ENCODE data around the gene FUZ.
A peak's percentile ranks its signal among the peaks of the same experiment; 100 is the strongest.

Gene FUZ

GRCh38 chr19:49786376-49786820 is 26.7 kb downstream of the FUZ start:
- H3K9me3 Mint-ChIP-seq, result no peaks in the 10 kb centered on the region
- ATAC-seq (replicated peaks) (no peak), DNase-seq (no peak)
- peaks cover 40% of the 10 kb centered on the region for H3K36me3 Mint-ChIP-seq (ENCODE audit: insufficient read depth)
- H3K27ac Mint-ChIP-seq, result no peak overlapping the region
- H3K4me1 Mint-ChIP-seq (ENCODE audit: low read depth in 2 of 2), result peaks cover 11 to 13% of the 10 kb centered on the region in 2 donors
- no peaks in the 10 kb centered on the region for H3K27me3 Mint-ChIP-seq
- no peak overlapping the region for H3K4me3 Mint-ChIP-seq

GRCh38 chr19:49782515-49782914 is 30.6 kb downstream of the FUZ start:
- Mint-ChIP-seq H3K4me1 (ENCODE audit: low read depth in 2 of 2) (peaks cover 16 to 20% of the 10 kb centered on the region in 2 donors), H3K4me3 (no peak overlapping the region), H3K27ac (peak overlapping the region in 1 of 2 donors; percentile 44), H3K27me3 (no peaks in the 10 kb centered on the region), H3K9me3 (no peaks in the 10 kb centered on the region), H3K36me3 (ENCODE audit: insufficient read depth) (peaks cover 37% of the 10 kb centered on the region)
- ATAC-seq (replicated peaks) (no peak), DNase-seq (no peak)

GRCh38 chr19:49781394-49781793 is 31.7 kb downstream of the FUZ start:
- Mint-ChIP-seq H3K27me3 (no peaks in the 10 kb centered on the region), H3K4me1 (ENCODE audit: low read depth in 2 of 2) (peaks cover 14 to 22% of the 10 kb centered on the region in 2 donors), H3K36me3 (ENCODE audit: insufficient read depth) (peaks cover 42% of the 10 kb centered on the region), H3K4me3 (no peak overlapping the region), H3K9me3 (no peaks in the 10 kb centered on the region), H3K27ac (peak overlapping the region in 1 of 2 donors; percentile 44)
- DNase-seq, result no peak
- ATAC-seq (replicated peaks), result no peak

- H3K27me3 Mint-ChIP-seq, result no peaks in the 10 kb centered on the region
- no peaks in the 10 kb centered on the region for H3K9me3 Mint-ChIP-seq
- ATAC-seq (replicated peaks) (no peak), DNase-seq (no peak)
- H3K4me3 Mint-ChIP-seq, result no peak overlapping the region
- H3K4me1 Mint-ChIP-seq (ENCODE audit: low read depth in 2 of 2), result peaks cover 16 to 25% of the 10 kb centered on the region in 2 donors
- peak overlapping the region; percentile 78 to 91 for H3K27ac Mint-ChIP-seq
- peaks cover 36% of the 10 kb centered on the region for H3K36me3 Mint-ChIP-seq (ENCODE audit: insufficient read depth)
Measured at GRCh38 chr19:49780861-49781260, 32.2 kb downstream of the FUZ start.

GRCh38 chr19:49779731-49780555 is 33.1 kb downstream of the FUZ start:
- Mint-ChIP-seq H3K27me3 (no peaks in the 10 kb centered on the region), H3K36me3 (ENCODE audit: insufficient read depth) (peaks cover 33% of the 10 kb centered on the region), H3K27ac (peak overlapping the region; percentile 78 to 91), H3K9me3 (no peaks in the 10 kb centered on the region), H3K4me3 (peak overlapping the region; percentile 16 to 51), H3K4me1 (ENCODE audit: low read depth in 2 of 2) (peaks cover 16 to 21% of the 10 kb centered on the region in 2 donors)
- ATAC-seq (replicated peaks) (no peak), DNase-seq (no peak)

- Mint-ChIP-seq H3K4me3 (no peak overlapping the region), H3K36me3 (ENCODE audit: insufficient read depth) (peaks cover 29% of the 10 kb centered on the region), H3K27ac (peak overlapping the region in 1 of 2 donors; percentile 17), H3K9me3 (no peaks in the 10 kb centered on the region), H3K4me1 (ENCODE audit: low read depth in 2 of 2) (peaks cover 29 to 37% of the 10 kb centered on the region in 2 donors), H3K27me3 (no peaks in the 10 kb centered on the region)
- DNase-seq (no peak), ATAC-seq (replicated peaks) (no peak)
Measured at GRCh38 chr19:49776371-49776764, 36.7 kb downstream of the FUZ start.

GRCh38 chr19:49775742-49776370 is 37.2 kb downstream of the FUZ start:
- DNase-seq, result no peak
- Mint-ChIP-seq H3K36me3 (ENCODE audit: insufficient read depth) (peaks cover 29% of the 10 kb centered on the region), H3K27me3 (no peaks in the 10 kb centered on the region), H3K27ac (peak overlapping the region; percentile 17 to 54), H3K9me3 (no peaks in the 10 kb centered on the region), H3K4me3 (no peak overlapping the region), H3K4me1 (ENCODE audit: low read depth in 2 of 2) (peaks cover 26 to 34% of the 10 kb centered on the region in 2 donors)
- ATAC-seq (replicated peaks), result no peak

- no peaks in the 10 kb centered on the region for H3K9me3 Mint-ChIP-seq
- no peak overlapping the region for H3K4me3 Mint-ChIP-seq
- DNase-seq (no peak), ATAC-seq (replicated peaks) (no peak)
- H3K27me3 Mint-ChIP-seq, result no peaks in the 10 kb centered on the region
- no peak overlapping the region for H3K27ac Mint-ChIP-seq
- H3K36me3 Mint-ChIP-seq (ENCODE audit: insufficient read depth), result peaks cover 27% of the 10 kb centered on the region
- H3K4me1 Mint-ChIP-seq (ENCODE audit: low read depth in 2 of 2), result peaks cover 22 to 26% of the 10 kb centered on the region in 2 donors
Measured at GRCh38 chr19:49774969-49775368, 38.1 kb downstream of the FUZ start.

GRCh38 chr19:49773663-49774350 is 39.3 kb downstream of the FUZ start:
- DNase-seq, result no peak
- Mint-ChIP-seq H3K36me3 (ENCODE audit: insufficient read depth) (peaks cover 24% of the 10 kb centered on the region), H3K27ac (no peak overlapping the region), H3K4me1 (ENCODE audit: low read depth in 2 of 2) (peaks cover 25 to 27% of the 10 kb centered on the region in 2 donors), H3K9me3 (no peaks in the 10 kb centered on the region), H3K27me3 (no peaks in the 10 kb centered on the region), H3K4me3 (no peak overlapping the region)
- ATAC-seq (replicated peaks), result no peak

GRCh38 chr19:49772850-49773432 is 40.2 kb downstream of the FUZ start:
- no peaks in the 10 kb centered on the region for H3K27me3 Mint-ChIP-seq
- peaks cover 32 to 34% of the 10 kb centered on the region in 2 donors for H3K4me1 Mint-ChIP-seq (ENCODE audit: low read depth in 2 of 2)
- DNase-seq (no peak), ATAC-seq (replicated peaks) (no peak)
- no peaks in the 10 kb centered on the region for H3K9me3 Mint-ChIP-seq
- no peak overlapping the region for H3K4me3 Mint-ChIP-seq
- no peak overlapping the region for H3K27ac Mint-ChIP-seq
- peaks cover 25% of the 10 kb centered on the region for H3K36me3 Mint-ChIP-seq (ENCODE audit: insufficient read depth)

GRCh38 chr19:49771674-49772139 is 41.4 kb downstream of the FUZ start:
- no peak for ATAC-seq (replicated peaks)
- Mint-ChIP-seq H3K27me3 (no peaks in the 10 kb centered on the region), H3K4me3 (peak overlapping the region; percentile 13 to 18), H3K27ac (peak overlapping the region in 1 of 2 donors; percentile 51), H3K36me3 (ENCODE audit: insufficient read depth) (peaks cover 22% of the 10 kb centered on the region), H3K9me3 (no peaks in the 10 kb centered on the region), H3K4me1 (ENCODE audit: low read depth in 2 of 2) (peaks cover 40 to 42% of the 10 kb centered on the region in 2 donors)
- no peak for DNase-seq

- H3K9me3 Mint-ChIP-seq, result no peaks in the 10 kb centered on the region
- no peak overlapping the region for H3K4me3 Mint-ChIP-seq
- DNase-seq, result no peak
- H3K36me3 Mint-ChIP-seq (ENCODE audit: insufficient read depth), result peaks cover 24% of the 10 kb centered on the region
- ATAC-seq (replicated peaks), result no peak
- peaks cover 39 to 42% of the 10 kb centered on the region in 2 donors for H3K4me1 Mint-ChIP-seq (ENCODE audit: low read depth in 2 of 2)
- H3K27ac Mint-ChIP-seq, result no peak overlapping the region
- H3K27me3 Mint-ChIP-seq, result no peaks in the 10 kb centered on the region
Measured at GRCh38 chr19:49770529-49770928, 42.6 kb downstream of the FUZ start.

- DNase-seq (no peak), ATAC-seq (replicated peaks) (no peak)
- peak overlapping the region; percentile 85 to 91 for H3K4me3 Mint-ChIP-seq
- H3K9me3 Mint-ChIP-seq, result no peaks in the 10 kb centered on the region
- peak overlapping the region; percentile 51 to 93 for H3K27ac Mint-ChIP-seq
- H3K36me3 Mint-ChIP-seq (ENCODE audit: insufficient read depth), result peaks cover 21% of the 10 kb centered on the region
- peaks cover 32 to 36% of the 10 kb centered on the region in 2 donors for H3K4me1 Mint-ChIP-seq (ENCODE audit: low read depth in 2 of 2)
- no peaks in the 10 kb centered on the region for H3K27me3 Mint-ChIP-seq
Measured at GRCh38 chr19:49767967-49768581, 45.0 kb downstream of the FUZ start.

All from effector memory CD8-positive, alpha-beta T cell (primary cell).